Liver (tissue), 9 donors: ENCODE data around the gene IL17RD. TPM values are rescaled to one million over a fixed set of nuclear protein-coding genes. Genes with fewer than 3 reads are reported as not detected.

Experiments
- DNase-seq: peaks from one replicate; pipeline ENCODE4 v3.0.0-alpha.2; 2017; ENCODE audit warnings: low spot score
- H3K27ac ChIP-seq, 2 donors: one replicate each; pipeline ENCODE4 v1.7.0; 2013; ENCODE audit warnings: inconsistent platforms in 2 of 2, low read length in 2 of 2, control low read depth in 1 of 2, low read depth in 1 of 2, mild to moderate bottlenecking in 1 of 2
- H3K27me3 ChIP-seq, 4 donors: one replicate each; pipeline versions ENCODE4 v1.6.1 to v1.7.0; 2013; ENCODE audit warnings: low read length in 3 of 4, inconsistent platforms in 1 of 4, mild to moderate bottlenecking in 1 of 4, moderate library complexity in 1 of 4; ENCODE audit not compliant: control insufficient read depth in 4 of 4, insufficient read depth in 4 of 4
- H3K36me3 ChIP-seq, 4 donors: one replicate each; pipeline versions ENCODE4 v1.6.1 to v1.7.0; 2013; ENCODE audit warnings: low read length in 3 of 4, mild to moderate bottlenecking in 3 of 4, low read depth in 1 of 4, moderate library complexity in 1 of 4; ENCODE audit not compliant: control insufficient read depth in 4 of 4, insufficient read depth in 3 of 4
- H3K4me1 ChIP-seq, 4 donors: one replicate each; pipeline versions ENCODE4 v1.6.1 to v1.7.0; 2013; ENCODE audit warnings: low read length in 3 of 4, mild to moderate bottlenecking in 3 of 4, moderate library complexity in 1 of 4; ENCODE audit not compliant: control insufficient read depth in 4 of 4, insufficient read depth in 4 of 4
- H3K4me3 ChIP-seq, 3 donors: one replicate each; pipeline versions ENCODE4 v1.6.1 to v1.7.0; 2013; ENCODE audit warnings: low read length in 3 of 3, control low read depth in 1 of 3, low read depth in 1 of 3, mild to moderate bottlenecking in 1 of 3
- H3K9ac ChIP-seq, 2 donors: one replicate each; pipeline ENCODE4 v1.7.0; 2013; ENCODE audit warnings: low read length in 2 of 2, mild to moderate bottlenecking in 2 of 2, moderate library complexity in 2 of 2, control low read depth in 1 of 2, low read depth in 1 of 2
- H3K9me3 ChIP-seq, 4 donors: one replicate each; pipeline versions ENCODE4 v1.6.1 to v1.7.0; 2013; ENCODE audit warnings: low read length in 3 of 4; ENCODE audit not compliant: control insufficient read depth in 4 of 4
- ATF3 ChIP-seq: IDR thresholded peaks from 2 replicates; pipeline ENCODE4 v1.6.1; 2016; ENCODE audit warnings: antibody characterized with exemption
- CTCF ChIP-seq: fragments of 150-350 bp; IDR thresholded peaks from 2 replicates; pipeline ENCODE4 v1.5.1; 2017; ENCODE audit warnings: improper control_type of control experiment, low read depth, low read length; ENCODE audit not compliant: missing input control
- EGR1 ChIP-seq, 2 donors: IDR thresholded peaks; 2 replicates each; pipeline ENCODE4 v1.6.1; 2016 to 2018; ENCODE audit warnings: antibody characterized with exemption in 2 of 2, low read depth in 2 of 2
- FOXA2 ChIP-seq: IDR thresholded peaks from 2 replicates; pipeline ENCODE4 v1.6.1; 2016; ENCODE audit warnings: antibody characterized with exemption
- GABPA ChIP-seq, 2 donors: IDR thresholded peaks in 1 of 2; conservative IDR thresholded peaks in 1 of 2; 2 replicates each; pipeline ENCODE4 v1.6.1; 2016; ENCODE audit warnings: antibody characterized with exemption in 2 of 2, mild to moderate bottlenecking in 1 of 2, moderate library complexity in 1 of 2
- HNF4A ChIP-seq, 2 donors: conservative IDR thresholded peaks; 2 replicates each; pipeline ENCODE4 v1.6.1; 2016; ENCODE audit warnings: antibody characterized with exemption in 2 of 2, mild to moderate bottlenecking in 2 of 2
- HNF4G ChIP-seq: IDR thresholded peaks from 2 replicates; pipeline ENCODE4 v1.6.1; 2016; ENCODE audit warnings: antibody characterized with exemption
- RAD21 ChIP-seq, 2 donors: IDR thresholded peaks; 2 replicates each; pipeline ENCODE4 v1.6.1; 2016; ENCODE audit warnings: antibody characterized with exemption in 2 of 2, mild to moderate bottlenecking in 2 of 2
- REST ChIP-seq: IDR thresholded peaks from 2 replicates; pipeline ENCODE4 v1.6.1; 2016; ENCODE audit warnings: antibody characterized with exemption, mild to moderate bottlenecking
- RXRA ChIP-seq, 2 donors: IDR thresholded peaks; 2 replicates each; pipeline ENCODE4 v1.6.1; 2017 to 2018; ENCODE audit warnings: antibody characterized with exemption in 2 of 2, mild to moderate bottlenecking in 1 of 2
- SP1 ChIP-seq: IDR thresholded peaks from 2 replicates; pipeline ENCODE4 v1.6.1; 2018; ENCODE audit warnings: antibody characterized with exemption, mild to moderate bottlenecking
- YY1 ChIP-seq: IDR thresholded peaks from 2 replicates; pipeline ENCODE4 v1.6.1; 2016; ENCODE audit warnings: antibody characterized with exemption, mild to moderate bottlenecking
- WGBS: extraction: QIAGEN DNeasy Blood & Tissue Kit; methylation state at CpG from one replicate; pipeline ENCODE4 v1.1.7; 2013; 5-methylcytosine and 5-hydroxymethylcytosine counted together
- polyA plus RNA-seq, 2 donors: library from polyadenylated mRNA; stranded (reverse) in 1 of 2; unstranded in 1 of 2; fragments of 200-250 nt in 1 of 2; fragments of >200 nt in 1 of 2; fragmentation: Nextera tagmentation in 1 of 2; extraction: Ambion mirVana in 1 of 2; gene quantifications; one replicate each; pipeline versions ENCODE4 v1.2.1 to v1.2.3, GENCODE V29; 2013 to 2015
- total RNA-seq, 2 donors: library from RNA; depleted of rRNA; stranded (reverse); fragments of >200 nt; gene quantifications; one replicate each; pipeline ENCODE4 v1.2.3, GENCODE V29; 2014
- TF ChIP-seq, protein P1 (sequence below): IDR thresholded peaks from 2 replicates; pipeline ENCODE4 v1.6.1; 2016; ENCODE audit warnings: antibody characterized with exemption
- donor health status: healthy.
- donor health status: healthy.
- donor health status: healthy.
- donor health status: healthy.
- donor health status: healthy.

The IL17RD gene
- total and polyA plus RNA-seq, 4 donors: 0.09 to 0.67 (median 0.32) TPM

- TF ChIP-seq EGR1 (IDR thresholded peaks at IDR 0.05; ENCODE audit: low read depth in 2 of 2): no peak
These were observed 56.5 kb downstream of the IL17RD start (continued) for GRCh38 chr3:57108684-57109083.

DNA sequence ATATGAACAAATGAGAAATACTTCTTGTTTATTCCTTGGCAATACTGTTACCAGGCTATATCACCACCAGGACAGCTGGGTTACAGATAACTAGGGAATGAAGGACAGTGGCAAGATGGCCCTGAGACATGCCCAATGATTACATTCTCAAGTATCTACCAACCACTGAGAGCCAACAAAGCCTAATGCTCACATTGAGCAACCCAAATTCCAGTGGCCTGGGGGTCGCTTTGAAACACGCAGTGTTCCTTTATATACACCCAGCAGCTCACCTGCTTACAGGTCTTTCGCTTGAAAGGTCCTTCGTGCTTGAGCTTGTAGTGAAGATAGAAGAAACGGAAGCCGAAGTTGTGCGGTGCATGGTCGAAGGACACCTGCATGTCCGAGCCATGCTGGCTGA lies 59.6 kb downstream of the IL17RD start:
- Histone ChIP-seq H3K36me3 (no peaks in the 10 kb centered on the region), H3K4me3 (no peak overlapping the region), H3K9ac (no peak overlapping the region), H3K9me3 (no peaks in the 10 kb centered on the region), H3K4me1 (no peaks in the 10 kb centered on the region), H3K27me3 (no peaks in the 10 kb centered on the region), H3K27ac (no peak overlapping the region)
- TF ChIP-seq HNF4A (conservative IDR thresholded peaks at IDR 0.05) (no peak), SP1 (no peak), FOXA2 (no peak), RXRA (IDR thresholded peaks at IDR 0.05) (no peak), RAD21 (IDR thresholded peaks at IDR 0.05) (no peak), ATF3 (no peak), YY1 (no peak)
- TF ChIP-seq, protein P1, sequence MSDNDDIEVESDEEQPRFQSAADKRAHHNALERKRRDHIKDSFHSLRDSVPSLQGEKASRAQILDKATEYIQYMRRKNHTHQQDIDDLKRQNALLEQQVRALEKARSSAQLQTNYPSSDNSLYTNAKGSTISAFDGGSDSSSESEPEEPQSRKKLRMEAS: no peak
- WGBS: 94% methylated on average over 9 of the region's 9 CpGs
- DNase-seq: no peak

DNA sequence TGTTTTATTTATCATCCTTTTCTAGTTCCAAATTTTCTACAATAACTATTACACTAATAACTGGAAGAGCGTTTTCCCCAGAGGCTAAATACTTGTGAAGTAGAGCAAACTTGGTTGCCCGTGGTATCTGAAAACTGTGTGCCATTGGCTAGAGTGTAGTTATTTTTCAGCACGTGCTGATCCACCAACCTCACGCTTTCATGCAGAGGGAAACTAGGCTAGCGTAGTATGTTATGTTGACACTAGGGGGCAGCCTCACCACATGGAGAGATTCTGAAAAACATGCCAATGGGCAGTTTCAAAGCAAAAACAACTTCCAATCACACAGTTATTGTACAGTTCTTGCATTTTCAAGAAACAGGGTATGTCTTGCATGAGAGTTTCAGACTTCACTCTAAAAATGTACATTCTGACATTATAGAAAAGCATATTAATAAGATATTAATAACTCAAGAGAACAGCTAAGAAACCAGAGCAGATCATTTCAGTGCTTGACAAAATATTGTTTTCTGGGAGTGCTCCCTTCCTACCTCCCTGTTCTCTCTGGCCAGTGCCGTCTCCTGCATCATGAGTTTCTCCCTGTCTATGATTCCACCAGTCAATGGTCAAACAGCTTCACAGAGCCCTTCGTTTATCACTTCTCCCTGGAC lies 65.0 kb downstream of the IL17RD start:
- no peak overlapping the region for H3K9ac ChIP-seq
- H3K4me1 ChIP-seq: no peaks in the 10 kb centered on the region
- no peak overlapping the region for H3K27ac ChIP-seq
- WGBS: 14% methylated on average over 7 of the region's 7 CpGs
- peak; percentile 61 for DNase-seq
- H3K4me3 ChIP-seq: no peak overlapping the region
- no peaks in the 10 kb centered on the region for H3K36me3 ChIP-seq
- H3K27me3 ChIP-seq: no peaks in the 10 kb centered on the region
- H3K9me3 ChIP-seq: no peaks in the 10 kb centered on the region
- TF ChIP-seq RAD21 (IDR thresholded peaks at IDR 0.05) (peak; percentile 92 to 97), HNF4G (no peak), EGR1 (IDR thresholded peaks at IDR 0.05; ENCODE audit: low read depth in 2 of 2) (no peak), ATF3 (no peak), GABPA (IDR thresholded peaks at IDR 0.05 in 1 of 2, conservative IDR thresholded peaks at IDR 0.05 in 1 of 2) (no peak), CTCF (peak; percentile 88), SP1 (no peak), REST (no peak), YY1 (peak; percentile 11), FOXA2 (no peak)
- TF ChIP-seq, protein P1: peak; percentile 45
